SK-N-SH (cell line): ENCODE data around the gene SHCBP1L.

ENCODE experiments used
- CTCF ChIP-seq: fragments of 200-600 bp; sonication (generic); IDR thresholded peaks from 2 replicates; pipeline ENCODE4 v1.6.1; 2017; ENCODE audit warnings: antibody characterized with exemption, mild to moderate bottlenecking, moderate library complexity
- GATA2 ChIP-seq: sonication (generic); formaldehyde crosslinking; IDR thresholded peaks from 2 replicates; pipeline ENCODE4 v1.5.0; 2020; ENCODE audit warnings: mild to moderate bottlenecking, missing genetic modification reagents
- POLR2AphosphoS5 ChIP-seq: IDR thresholded peaks from 2 replicates; pipeline ENCODE4 v1.6.1; 2012; ENCODE audit warnings: low read depth, low read length
- TAF1 ChIP-seq: IDR thresholded peaks from 2 replicates; pipeline ENCODE4 v1.6.1; 2012; ENCODE audit warnings: low read depth, mild to moderate bottlenecking, low read length, moderate library complexity, borderline replicate concordance

GRCh38 chr1:182909578-182909977 is 43.4 kb downstream of the SHCBP1L start:
- no peak for TF ChIP-seq CTCF
- TF ChIP-seq TAF1: no peak
- TF ChIP-seq POLR2AphosphoS5: no peak
- TF ChIP-seq GATA2: peak; percentile 71
